PC-3 (cell line): ENCODE data around the gene CRISPLD2.

Experiments used
- EZH2 ChIP-seq: fragments of 300-600 bp; sonication (generic); IDR thresholded peaks from one replicate; pipeline ENCODE4 v1.6.1; 2017; ENCODE audit warnings: antibody characterized with exemption, mild to moderate bottlenecking, low read length; ENCODE audit not compliant: unreplicated experiment
- TF ChIP-seq, protein P1 (sequence below): fragments of 300-600 bp; sonication (generic); conservative IDR thresholded peaks from 2 replicates; pipeline ENCODE4 v1.5.1; 2017; ENCODE audit warnings: antibody characterized with exemption, low read depth, mild to moderate bottlenecking, low read length

DNA sequence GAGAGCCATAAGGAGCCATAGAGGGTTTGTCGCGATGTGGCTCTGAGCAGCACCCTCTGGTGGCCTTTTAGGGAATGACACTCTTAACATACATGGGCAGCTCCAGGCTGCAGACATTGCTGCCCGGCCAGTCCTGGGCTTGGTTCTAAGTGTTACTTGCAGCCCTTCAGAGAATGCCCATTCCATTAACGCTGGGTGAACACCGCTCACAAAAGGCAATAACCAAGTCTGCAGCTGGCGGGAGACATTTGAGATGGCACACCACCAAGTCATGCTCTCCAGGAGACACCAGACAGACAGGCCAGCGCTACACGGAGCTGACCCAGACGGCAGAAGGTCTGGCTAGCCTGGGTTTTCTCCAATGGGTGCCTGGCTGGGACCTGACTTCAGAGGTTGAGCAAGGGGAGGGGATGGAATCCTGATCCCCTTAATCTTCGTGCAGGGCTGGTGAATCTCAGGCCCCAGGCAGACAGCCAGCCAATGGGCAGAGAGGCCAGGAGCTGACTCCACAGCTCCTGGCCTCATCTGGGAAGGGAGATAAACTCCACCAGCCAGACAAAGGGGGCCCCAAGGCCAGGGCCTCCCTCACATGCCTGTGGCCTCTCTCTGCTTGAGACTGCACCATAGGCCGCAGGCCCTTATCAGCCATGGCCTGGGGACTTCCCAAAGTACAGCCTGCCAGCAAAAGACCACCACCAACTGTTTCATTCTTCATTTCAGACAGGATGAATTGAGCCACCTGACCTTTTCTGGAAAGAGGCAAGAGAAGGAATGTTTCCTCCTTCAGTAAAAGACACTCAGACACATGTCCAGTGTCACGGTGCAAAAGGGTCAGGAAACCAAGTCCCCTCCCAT lies 132.8 kb downstream of the CRISPLD2 start:
- TF ChIP-seq EZH2 = no peak
- TF ChIP-seq, protein P1, sequence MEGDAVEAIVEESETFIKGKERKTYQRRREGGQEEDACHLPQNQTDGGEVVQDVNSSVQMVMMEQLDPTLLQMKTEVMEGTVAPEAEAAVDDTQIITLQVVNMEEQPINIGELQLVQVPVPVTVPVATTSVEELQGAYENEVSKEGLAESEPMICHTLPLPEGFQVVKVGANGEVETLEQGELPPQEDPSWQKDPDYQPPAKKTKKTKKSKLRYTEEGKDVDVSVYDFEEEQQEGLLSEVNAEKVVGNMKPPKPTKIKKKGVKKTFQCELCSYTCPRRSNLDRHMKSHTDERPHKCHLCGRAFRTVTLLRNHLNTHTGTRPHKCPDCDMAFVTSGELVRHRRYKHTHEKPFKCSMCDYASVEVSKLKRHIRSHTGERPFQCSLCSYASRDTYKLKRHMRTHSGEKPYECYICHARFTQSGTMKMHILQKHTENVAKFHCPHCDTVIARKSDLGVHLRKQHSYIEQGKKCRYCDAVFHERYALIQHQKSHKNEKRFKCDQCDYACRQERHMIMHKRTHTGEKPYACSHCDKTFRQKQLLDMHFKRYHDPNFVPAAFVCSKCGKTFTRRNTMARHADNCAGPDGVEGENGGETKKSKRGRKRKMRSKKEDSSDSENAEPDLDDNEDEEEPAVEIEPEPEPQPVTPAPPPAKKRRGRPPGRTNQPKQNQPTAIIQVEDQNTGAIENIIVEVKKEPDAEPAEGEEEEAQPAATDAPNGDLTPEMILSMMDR = peak; percentile 70
